VCaP (cell line): ENCODE measurements around the gene GBE1.
"Not testable (repeated sequence)": the region's sequence is repeated elsewhere in the genome, so short reads cannot be mapped to it uniquely, and the experiment has no call there.

Experiments
- H3K27ac ChIP-seq: fragments of 450-650 bp; 2 replicates; pipeline ENCODE4 v1.5.1; 2017
- TF ChIP-seq, protein P1 (sequence below): fragments of 450-650 bp; conservative IDR thresholded peaks from 2 replicates; pipeline ENCODE4 v1.5.1; 2017; ENCODE audit warnings: mild to moderate bottlenecking, moderate library complexity

The GBE1 gene

DNA sequence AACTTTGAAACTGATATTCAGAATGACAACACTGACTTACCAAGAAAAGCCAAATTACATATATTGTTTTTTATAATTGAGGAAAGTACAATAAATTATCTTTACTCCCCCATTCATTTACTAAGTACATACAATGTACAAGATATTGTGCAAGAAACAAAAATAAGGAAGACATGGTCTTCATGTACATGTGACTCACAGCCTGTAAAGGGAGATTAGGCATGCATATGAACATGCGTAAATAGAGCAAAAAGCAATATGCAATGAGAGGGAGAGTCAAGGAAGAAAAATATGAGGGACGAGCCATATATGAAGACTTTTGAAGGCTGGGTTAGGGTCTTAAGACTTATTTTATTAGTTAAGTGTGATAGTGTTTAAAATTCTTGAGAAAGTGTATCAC is 258.4 kb downstream of the GBE1 start:
- no peak overlapping the region for H3K27ac ChIP-seq
- TF ChIP-seq, protein P1, sequence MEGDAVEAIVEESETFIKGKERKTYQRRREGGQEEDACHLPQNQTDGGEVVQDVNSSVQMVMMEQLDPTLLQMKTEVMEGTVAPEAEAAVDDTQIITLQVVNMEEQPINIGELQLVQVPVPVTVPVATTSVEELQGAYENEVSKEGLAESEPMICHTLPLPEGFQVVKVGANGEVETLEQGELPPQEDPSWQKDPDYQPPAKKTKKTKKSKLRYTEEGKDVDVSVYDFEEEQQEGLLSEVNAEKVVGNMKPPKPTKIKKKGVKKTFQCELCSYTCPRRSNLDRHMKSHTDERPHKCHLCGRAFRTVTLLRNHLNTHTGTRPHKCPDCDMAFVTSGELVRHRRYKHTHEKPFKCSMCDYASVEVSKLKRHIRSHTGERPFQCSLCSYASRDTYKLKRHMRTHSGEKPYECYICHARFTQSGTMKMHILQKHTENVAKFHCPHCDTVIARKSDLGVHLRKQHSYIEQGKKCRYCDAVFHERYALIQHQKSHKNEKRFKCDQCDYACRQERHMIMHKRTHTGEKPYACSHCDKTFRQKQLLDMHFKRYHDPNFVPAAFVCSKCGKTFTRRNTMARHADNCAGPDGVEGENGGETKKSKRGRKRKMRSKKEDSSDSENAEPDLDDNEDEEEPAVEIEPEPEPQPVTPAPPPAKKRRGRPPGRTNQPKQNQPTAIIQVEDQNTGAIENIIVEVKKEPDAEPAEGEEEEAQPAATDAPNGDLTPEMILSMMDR = no peak

DNA sequence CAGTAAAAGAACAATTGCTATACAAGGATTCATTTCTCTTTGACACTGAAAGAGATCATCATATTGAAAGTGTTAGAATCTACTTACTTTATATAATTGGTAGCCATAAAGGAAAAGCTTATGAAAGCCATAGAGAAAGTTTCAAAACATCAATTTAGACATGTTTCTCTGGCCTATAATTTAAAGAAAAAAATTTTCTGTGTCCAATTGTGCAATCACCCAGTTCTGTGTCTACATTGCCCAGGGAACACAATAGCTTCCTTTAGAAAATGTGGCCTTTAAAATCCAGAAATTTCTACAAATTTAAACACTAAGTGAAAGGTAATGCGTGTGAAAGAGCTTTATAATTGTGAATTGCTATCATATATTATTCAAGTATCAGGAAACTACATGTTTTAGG is 259.2 kb downstream of the GBE1 start:
- H3K27ac ChIP-seq = no peak overlapping the region
- TF ChIP-seq, protein P1 = no peak

DNA sequence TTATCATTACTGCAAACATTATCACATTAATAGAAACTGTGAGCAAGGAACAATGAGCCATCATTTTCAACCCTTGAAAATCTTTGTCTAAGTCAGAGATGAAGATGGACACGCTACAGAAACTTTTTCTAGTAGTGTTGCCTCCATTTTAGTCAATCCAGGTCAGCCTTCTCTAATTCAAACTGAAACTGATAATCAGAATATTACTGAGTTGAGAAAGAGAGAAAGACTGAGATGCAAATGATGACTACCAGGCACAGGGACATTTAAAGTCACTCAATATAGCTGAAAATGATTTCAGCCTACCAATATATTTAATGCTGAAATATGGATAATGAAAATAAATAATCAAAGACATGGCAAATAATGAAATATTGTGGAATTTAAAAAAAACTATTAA is 261.4 kb downstream of the GBE1 start:
- TF ChIP-seq, protein P1 = no peak
- no peak overlapping the region for H3K27ac ChIP-seq

DNA sequence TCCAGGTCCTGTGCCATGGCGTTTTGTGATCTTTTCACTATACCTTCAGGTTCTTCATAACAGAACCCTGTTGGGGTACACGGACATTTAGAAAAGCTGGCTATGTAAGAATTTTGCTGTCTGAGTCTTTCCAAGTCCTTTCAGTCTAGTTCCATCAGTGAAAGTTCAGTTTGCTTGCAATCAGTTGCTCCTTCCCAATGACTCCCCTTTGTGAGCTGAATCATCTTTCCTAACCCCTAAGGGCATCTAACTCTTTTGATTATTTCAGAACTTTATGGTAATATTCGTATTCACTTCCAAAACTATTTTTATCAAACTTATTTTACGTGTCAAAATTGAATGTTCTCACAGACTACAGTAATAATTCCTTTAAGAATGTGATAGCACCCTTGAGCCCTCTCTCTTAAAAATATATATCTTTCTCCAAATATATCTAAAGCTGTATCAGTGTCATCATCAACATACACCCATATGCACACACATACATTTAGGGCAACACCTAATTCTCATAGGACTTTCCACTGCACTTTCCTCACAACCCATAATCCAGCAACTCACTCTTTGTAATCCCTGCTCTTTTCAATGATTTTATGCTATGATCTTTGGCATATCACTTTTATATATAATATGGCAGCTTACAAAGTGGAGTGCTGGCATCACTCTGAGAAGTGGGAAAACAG is 263.7 kb downstream of the GBE1 start:
- TF ChIP-seq, protein P1 = no peak
- H3K27ac ChIP-seq = no peak overlapping the region

DNA sequence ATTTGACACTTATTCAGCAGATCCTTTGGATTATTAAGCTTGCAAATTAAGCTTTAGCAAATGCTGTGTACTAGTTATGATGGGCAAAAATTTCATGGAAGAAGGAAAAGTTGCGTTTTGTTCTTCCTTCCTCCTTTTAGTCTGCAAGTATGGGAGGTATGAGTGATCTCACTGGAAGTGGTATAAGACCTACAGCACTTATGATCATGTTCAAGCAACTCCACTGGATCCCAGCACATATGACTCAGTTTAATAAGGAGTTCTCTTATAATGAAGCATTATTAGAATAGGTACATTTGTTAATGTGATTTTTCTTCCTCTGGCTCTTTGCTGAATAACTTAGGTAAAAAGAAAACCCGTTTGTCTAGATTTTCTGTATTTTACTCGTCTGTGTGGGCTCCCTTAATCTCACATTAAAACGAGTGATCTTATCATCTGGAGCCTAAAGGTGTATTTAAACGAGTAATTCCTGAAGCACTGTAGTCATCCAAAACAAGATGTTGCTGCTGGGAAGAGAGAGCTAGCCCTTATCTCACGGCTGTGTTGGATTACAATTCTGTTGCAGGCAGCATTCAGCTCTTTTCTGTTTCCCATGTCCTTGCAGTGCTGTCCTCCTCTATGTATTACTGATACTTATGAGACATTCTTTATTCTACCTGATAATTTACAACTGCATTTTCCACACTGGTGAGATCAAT is 264.9 kb downstream of the GBE1 start:
- TF ChIP-seq, protein P1 = no peak
- no peak overlapping the region for H3K27ac ChIP-seq

DNA sequence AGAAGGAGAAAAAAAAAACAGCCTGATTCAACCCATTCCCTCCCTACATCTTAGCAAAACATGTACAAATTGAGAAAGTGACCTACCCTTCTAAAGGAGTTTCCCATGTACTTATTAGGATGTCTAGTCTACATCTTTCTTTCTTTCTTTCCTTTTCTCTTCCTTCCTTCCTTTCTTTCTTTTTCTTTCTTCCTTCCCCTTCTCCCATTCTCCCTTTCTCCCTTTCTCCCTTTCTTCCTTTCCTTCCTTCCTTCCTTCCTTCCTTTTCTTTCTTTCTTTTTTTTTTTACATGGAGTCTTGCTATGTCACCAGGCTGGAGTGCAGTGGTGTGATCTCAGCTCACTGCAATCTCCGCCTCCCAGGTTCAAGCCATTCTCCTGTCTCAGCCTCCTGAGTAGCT is 269.0 kb downstream of the GBE1 start:
- H3K27ac ChIP-seq = not testable (repeated sequence)

DNA sequence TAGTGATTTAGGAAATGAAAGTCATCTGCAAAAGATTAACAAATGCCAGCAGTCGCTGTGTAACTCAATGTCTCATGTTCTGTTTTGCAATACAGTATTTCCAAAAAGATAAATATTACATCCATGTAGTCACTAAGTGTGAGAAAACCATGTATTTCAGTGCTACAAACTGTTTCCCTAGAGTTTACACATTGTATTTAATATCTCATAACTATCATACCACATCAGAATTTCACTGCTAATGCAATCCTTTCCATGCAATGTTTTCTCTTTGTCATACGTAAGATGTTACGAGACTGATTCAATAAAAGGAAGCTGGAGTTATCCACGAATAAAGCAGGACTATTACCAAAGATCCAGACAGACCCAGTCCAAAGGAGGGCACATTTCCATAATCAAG is 269.4 kb downstream of the GBE1 start:
- H3K27ac ChIP-seq = no peak overlapping the region
- TF ChIP-seq, protein P1 = no peak
